HepG2 (cell line): ENCODE results near the gene FCRL5.

ENCODE experiments used
- BCL6 ChIP-seq: IDR thresholded peaks from 2 replicates; pipeline ENCODE4 v1.6.1; 2016; ENCODE audit warnings: missing genetic modification reagents, missing compliant biosample characterization
- CTCF ChIP-seq: sonication (generic); formaldehyde crosslinking; IDR thresholded peaks from 2 replicates; pipeline ENCODE4 v1.5.0; 2020; ENCODE audit warnings: mild to moderate bottlenecking, missing genetic modification reagents, moderate library complexity
- FUBP1 ChIP-seq: sonication (generic); formaldehyde crosslinking; IDR thresholded peaks from 2 replicates; pipeline ENCODE4 v1.5.1; 2020; ENCODE audit warnings: missing genetic modification reagents, mild to moderate bottlenecking, borderline replicate concordance
- GATAD2A ChIP-seq: IDR thresholded peaks from 2 replicates; pipeline ENCODE4 v1.6.1; 2016
- MZF1 ChIP-seq: sonication (generic); formaldehyde crosslinking; IDR thresholded peaks from 2 replicates; pipeline ENCODE4 v1.8.1; 2023; ENCODE audit warnings: mild to moderate bottlenecking, missing genetic modification reagents, borderline replicate concordance
- POLR2AphosphoS5 ChIP-seq: IDR thresholded peaks from 2 replicates; pipeline ENCODE4 v1.6.1; 2012; ENCODE audit warnings: low read depth, low read length
- RAD21 ChIP-seq: fragments of 450-650 bp; formaldehyde crosslinking; IDR thresholded peaks from 2 replicates; pipeline ENCODE4 v1.5.0; 2020; ENCODE audit warnings: mild to moderate bottlenecking
- SKIL ChIP-seq: sonication (generic); formaldehyde crosslinking; IDR thresholded peaks from 2 replicates; pipeline ENCODE4 v1.8.0; 2022; ENCODE audit warnings: missing genetic modification reagents, mild to moderate bottlenecking, moderate library complexity, borderline replicate concordance
- ZNF770 ChIP-seq: sonication (generic); formaldehyde crosslinking; IDR thresholded peaks from 2 replicates; pipeline ENCODE4 v1.5.0; 2020; ENCODE audit warnings: mild to moderate bottlenecking, missing genetic modification reagents

GRCh38 chr1:157575744-157576143 lies 23.4 kb upstream of the FCRL5 start:
- TF ChIP-seq MZF1 (CRISPR knock-in tag) = no peak
- no peak for TF ChIP-seq RAD21 (CRISPR knock-in tag)
- no peak for TF ChIP-seq GATAD2A (CRISPR knock-in tag)
- no peak for TF ChIP-seq CTCF
- no peak for TF ChIP-seq BCL6
- TF ChIP-seq FUBP1 (CRISPR knock-in tag) = no peak
- no peak for TF ChIP-seq POLR2AphosphoS5
- TF ChIP-seq ZNF770 (CRISPR knock-in tag) = no peak
- no peak for TF ChIP-seq SKIL (CRISPR knock-in tag)
